SH-SY5Y (cell line): ENCODE results near the gene COL25A1.

Experiments used
- GATA2 ChIP-seq: IDR thresholded peaks from 2 replicates; pipeline ENCODE4 v1.6.1; 2011; ENCODE audit warnings: mild to moderate bottlenecking, low read depth, low read length
- GATA3 ChIP-seq: IDR thresholded peaks from 2 replicates; pipeline ENCODE4 v1.6.1; 2011; ENCODE audit warnings: low read depth, mild to moderate bottlenecking, low read length, moderate library complexity

COL25A1 gene

GRCh38 chr4:109302361-109303139 lies at the start of gene COL25A1:
Gene COL25A1, minus strand, starts transcription at chr4:109302658.
- no peak for TF ChIP-seq GATA3
- no peak for TF ChIP-seq GATA2

GRCh38 chr4:109350121-109350520 lies 47.7 kb upstream of the COL25A1 start:
- TF ChIP-seq GATA3 = no peak
- TF ChIP-seq GATA2 = no peak

GRCh38 chr4:109334129-109335105 lies 32.0 kb upstream of the COL25A1 start:
- TF ChIP-seq GATA3 (no peak), GATA2 (no peak)

GRCh38 chr4:109332926-109333464 lies 30.5 kb upstream of the COL25A1 start:
- TF ChIP-seq GATA2 (no peak), GATA3 (no peak)

- TF ChIP-seq GATA3 (no peak), GATA2 (no peak)
These were observed 25.2 kb upstream of the COL25A1 start for GRCh38 chr4:109327641-109328040.

- TF ChIP-seq GATA3 (no peak), GATA2 (no peak)
These were observed 23.2 kb upstream of the COL25A1 start for GRCh38 chr4:109325698-109326097.

GRCh38 chr4:109323348-109323747 lies 20.9 kb upstream of the COL25A1 start:
- no peak for TF ChIP-seq GATA2
- no peak for TF ChIP-seq GATA3

- TF ChIP-seq GATA2 (no peak), GATA3 (no peak)
These were observed 18.8 kb upstream of the COL25A1 start for GRCh38 chr4:109321232-109321631.

GRCh38 chr4:109319684-109320083 lies 17.2 kb upstream of the COL25A1 start:
- no peak for TF ChIP-seq GATA3
- TF ChIP-seq GATA2 = no peak

GRCh38 chr4:109319156-109319555 lies 16.7 kb upstream of the COL25A1 start:
- TF ChIP-seq GATA2 (no peak), GATA3 (no peak)

GRCh38 chr4:109315818-109316217 lies 13.4 kb upstream of the COL25A1 start:
- TF ChIP-seq GATA3 (no peak), GATA2 (no peak)

GRCh38 chr4:109315341-109315740 lies 12.9 kb upstream of the COL25A1 start:
- TF ChIP-seq GATA3 (no peak), GATA2 (no peak)

GRCh38 chr4:109313168-109314133 lies 11.0 kb upstream of the COL25A1 start:
- TF ChIP-seq GATA2 (no peak), GATA3 (no peak)
